Measurements from ENCODE around the gene TMEM18.

The TMEM18 gene

DNA sequence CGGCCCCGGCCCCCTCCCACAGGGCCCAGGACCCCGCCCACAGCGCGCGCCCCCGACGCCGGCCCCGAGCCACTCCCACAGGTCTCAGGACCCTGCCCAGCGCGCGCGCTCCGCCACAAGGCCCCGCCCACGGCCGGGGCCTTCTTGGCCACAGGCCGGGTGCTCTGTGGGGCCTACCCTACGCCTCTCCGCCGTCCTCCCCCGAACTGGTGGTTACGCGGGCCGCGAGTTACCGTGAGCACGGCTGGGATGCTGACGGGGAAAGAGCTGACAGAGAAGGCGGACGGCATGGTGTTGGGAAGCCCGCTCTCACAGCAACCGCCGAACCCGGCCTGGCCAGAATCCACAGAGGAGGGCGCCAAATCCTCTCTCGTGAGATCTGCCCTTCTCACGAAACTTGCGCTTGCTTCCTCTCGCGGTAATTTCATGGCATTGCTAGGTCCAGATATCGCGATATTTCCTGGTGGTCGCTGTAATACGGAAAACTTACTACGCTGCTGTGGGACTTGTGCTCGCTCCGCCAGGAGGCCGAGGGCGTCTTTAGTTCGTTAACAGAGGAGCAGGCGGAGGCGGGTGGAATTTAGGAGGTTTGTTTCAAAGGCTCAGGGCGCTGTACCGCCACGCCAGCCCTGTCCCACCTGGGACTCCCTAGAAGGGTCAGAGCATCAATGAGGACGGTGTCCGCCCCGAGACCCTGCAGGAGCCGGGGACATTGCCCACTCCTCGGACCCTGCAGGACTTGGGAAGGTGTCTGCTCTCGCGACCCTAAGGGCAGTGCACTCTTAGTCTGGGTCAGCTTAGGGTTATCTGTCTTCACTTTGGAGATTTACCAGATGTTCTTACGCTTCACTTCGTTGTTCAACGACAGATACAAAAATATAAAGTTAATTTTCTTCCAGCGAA, at the start of gene TMEM18:
TSS of gene TMEM18 (minus strand) at position 351 of the 903 bp plus-strand sequence. CDS start at position 290, 61 bp downstream.
- peaks cover 0 to 12% of the 10 kb centered on the region in 2 donors for H3K4me1 ChIP-seq (ENCODE audit: control insufficient read depth in 1 of 2, insufficient read depth in 2 of 2, low read length in 2 of 2)
- peak within 1 kb of the TSS; percentile 99 for H3K27ac ChIP-seq (ENCODE audit: low read depth, low read length)
- peak within 1 kb of the TSS; percentile 97 to 98 for H3K9ac ChIP-seq (ENCODE audit: low read depth in 1 of 2, low read length in 2 of 2)
- H3K27me3 ChIP-seq (ENCODE audit: control insufficient read depth in 1 of 2, insufficient read depth in 2 of 2, low read length in 2 of 2) = no peaks in the 10 kb centered on the region
- no peaks in the 10 kb centered on the region for H3K9me3 ChIP-seq (ENCODE audit: control insufficient read depth in 1 of 2, low read length in 2 of 2)
- H3K36me3 ChIP-seq (ENCODE audit: control insufficient read depth in 1 of 2, insufficient read depth in 2 of 2, low read length in 2 of 2) = peaks cover 5 to 18% of the 10 kb centered on the region in 2 donors
- peak within 1 kb of the TSS; percentile 95 to 96 for H3K4me3 ChIP-seq (ENCODE audit: low read depth in 1 of 2, low read length in 2 of 2)

DNA sequence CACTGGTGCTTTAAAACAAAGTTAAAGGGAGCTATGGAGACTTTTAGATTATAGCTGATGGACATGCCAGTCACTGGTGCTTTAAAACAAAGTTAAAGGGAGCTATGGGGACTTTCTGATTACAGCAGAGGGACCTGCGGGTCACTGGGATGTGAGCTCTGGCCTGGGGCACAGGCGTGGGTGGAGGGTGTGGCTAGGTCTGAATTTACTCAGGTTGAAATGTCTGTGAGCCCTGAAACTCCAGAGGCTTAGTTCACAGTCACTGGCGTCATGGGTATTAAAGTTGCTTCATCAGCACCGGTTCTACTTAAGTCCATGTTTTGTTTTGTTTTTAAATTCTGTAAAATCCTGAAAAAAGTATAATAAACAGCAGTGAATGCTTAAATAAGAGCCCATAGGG, 49.0 kb upstream of the TMEM18 start:
- H3K4me1 ChIP-seq (ENCODE audit: control insufficient read depth in 1 of 2, insufficient read depth in 2 of 2, low read length in 2 of 2) = peaks cover 0 to 5% of the 10 kb centered on the region in 2 donors
- peaks cover 0 to 7% of the 10 kb centered on the region in 2 donors for H3K27me3 ChIP-seq (ENCODE audit: control insufficient read depth in 1 of 2, insufficient read depth in 2 of 2, low read length in 2 of 2)
- no peak overlapping the region for H3K9ac ChIP-seq (ENCODE audit: low read depth in 1 of 2, low read length in 2 of 2)
- H3K27ac ChIP-seq (ENCODE audit: low read depth, low read length) = no peak overlapping the region
- H3K4me3 ChIP-seq (ENCODE audit: low read depth in 1 of 2, low read length in 2 of 2) = no peak overlapping the region
- H3K36me3 ChIP-seq (ENCODE audit: control insufficient read depth in 1 of 2, insufficient read depth in 2 of 2, low read length in 2 of 2) = no peaks in the 10 kb centered on the region
- H3K9me3 ChIP-seq (ENCODE audit: control insufficient read depth in 1 of 2, low read length in 2 of 2) = peaks cover 0 to 2% of the 10 kb centered on the region in 2 donors

DNA sequence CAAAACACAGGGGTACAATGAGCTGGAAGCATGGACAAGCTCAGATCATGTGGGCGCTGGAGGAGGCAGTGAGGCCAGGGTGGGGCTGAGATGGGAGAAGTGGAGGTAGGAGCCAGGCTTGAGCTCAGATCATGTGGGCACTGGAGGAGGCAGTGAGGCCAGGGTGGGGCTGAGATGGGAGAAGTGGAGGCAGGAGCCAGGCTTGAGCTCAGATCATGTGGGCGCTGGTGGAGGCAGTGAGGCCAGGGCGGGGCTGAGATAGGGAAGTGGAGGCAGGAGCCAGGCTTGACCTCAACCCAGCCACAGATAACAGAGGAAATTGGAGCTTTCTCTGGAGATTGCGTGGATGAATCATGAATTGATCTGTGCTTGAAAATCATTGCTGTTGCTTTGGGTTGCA, 48.3 kb upstream of the TMEM18 start:
- Histone ChIP-seq H3K4me3 (ENCODE audit: low read depth in 1 of 2, low read length in 2 of 2) (no peak overlapping the region), H3K9ac (ENCODE audit: low read depth in 1 of 2, low read length in 2 of 2) (no peak overlapping the region), H3K4me1 (ENCODE audit: control insufficient read depth in 1 of 2, insufficient read depth in 2 of 2, low read length in 2 of 2) (peaks cover 0 to 5% of the 10 kb centered on the region in 2 donors), H3K9me3 (ENCODE audit: control insufficient read depth in 1 of 2, low read length in 2 of 2) (peaks cover 0 to 2% of the 10 kb centered on the region in 2 donors), H3K36me3 (ENCODE audit: control insufficient read depth in 1 of 2, insufficient read depth in 2 of 2, low read length in 2 of 2) (no peaks in the 10 kb centered on the region), H3K27me3 (ENCODE audit: control insufficient read depth in 1 of 2, insufficient read depth in 2 of 2, low read length in 2 of 2) (peaks cover 0 to 7% of the 10 kb centered on the region in 2 donors), H3K27ac (ENCODE audit: low read depth, low read length) (no peak overlapping the region)

DNA sequence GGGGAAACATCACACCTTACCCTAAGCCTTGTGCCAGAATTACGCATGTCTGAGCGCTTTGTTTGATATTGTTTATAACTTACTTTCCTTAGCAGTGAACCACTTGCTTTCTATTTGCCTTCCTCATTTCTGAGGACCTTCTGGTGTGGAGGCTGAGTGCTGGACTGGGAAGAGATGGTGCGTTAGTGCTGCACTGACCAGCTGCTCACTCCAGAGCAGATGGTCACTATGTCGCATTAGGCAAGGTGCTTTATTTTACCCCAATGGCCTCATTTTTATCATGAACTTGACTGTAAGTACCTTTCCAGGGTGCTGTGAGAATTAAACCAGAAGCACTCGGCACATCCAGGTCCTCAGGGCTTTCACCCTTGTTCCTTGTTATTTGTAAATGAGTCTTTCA, 46.6 kb upstream of the TMEM18 start:
- Histone ChIP-seq H3K27ac (ENCODE audit: low read depth, low read length) (no peak overlapping the region), H3K9ac (ENCODE audit: low read depth in 1 of 2, low read length in 2 of 2) (no peak overlapping the region), H3K9me3 (ENCODE audit: control insufficient read depth in 1 of 2, low read length in 2 of 2) (peaks cover 0 to 2% of the 10 kb centered on the region in 2 donors), H3K27me3 (ENCODE audit: control insufficient read depth in 1 of 2, insufficient read depth in 2 of 2, low read length in 2 of 2) (peaks cover 0 to 7% of the 10 kb centered on the region in 2 donors), H3K4me1 (ENCODE audit: control insufficient read depth in 1 of 2, insufficient read depth in 2 of 2, low read length in 2 of 2) (peaks cover 0 to 5% of the 10 kb centered on the region in 2 donors), H3K4me3 (ENCODE audit: low read depth in 1 of 2, low read length in 2 of 2) (no peak overlapping the region), H3K36me3 (ENCODE audit: control insufficient read depth in 1 of 2, insufficient read depth in 2 of 2, low read length in 2 of 2) (no peaks in the 10 kb centered on the region)

DNA sequence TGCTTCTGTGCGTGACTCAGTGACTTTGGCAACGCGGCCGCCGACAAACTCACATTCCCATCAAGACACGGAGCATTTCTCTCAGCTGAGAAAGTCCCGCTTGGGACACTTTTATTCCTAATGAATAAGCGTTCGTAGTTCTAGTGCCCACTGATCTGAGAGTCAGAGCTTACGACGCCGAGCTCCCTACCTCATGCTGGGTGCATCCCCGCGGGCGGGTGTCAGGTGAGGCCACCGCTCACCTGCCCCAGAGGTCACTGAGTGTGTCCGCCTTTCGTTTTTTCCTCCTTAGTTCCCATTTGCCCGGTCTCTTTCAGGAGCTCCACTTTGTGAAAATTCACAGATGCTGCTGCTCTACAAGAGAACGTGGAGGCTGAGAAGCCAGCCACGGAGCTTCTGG, 43.6 kb upstream of the TMEM18 start:
- Histone ChIP-seq H3K4me3 (ENCODE audit: low read depth in 1 of 2, low read length in 2 of 2) (no peak overlapping the region), H3K9me3 (ENCODE audit: control insufficient read depth in 1 of 2, low read length in 2 of 2) (no peaks in the 10 kb centered on the region), H3K4me1 (ENCODE audit: control insufficient read depth in 1 of 2, insufficient read depth in 2 of 2, low read length in 2 of 2) (no peaks in the 10 kb centered on the region), H3K27me3 (ENCODE audit: control insufficient read depth in 1 of 2, insufficient read depth in 2 of 2, low read length in 2 of 2) (peaks cover 0 to 3% of the 10 kb centered on the region in 2 donors), H3K27ac (ENCODE audit: low read depth, low read length) (no peak overlapping the region), H3K9ac (ENCODE audit: low read depth in 1 of 2, low read length in 2 of 2) (no peak overlapping the region), H3K36me3 (ENCODE audit: control insufficient read depth in 1 of 2, insufficient read depth in 2 of 2, low read length in 2 of 2) (no peaks in the 10 kb centered on the region)

DNA sequence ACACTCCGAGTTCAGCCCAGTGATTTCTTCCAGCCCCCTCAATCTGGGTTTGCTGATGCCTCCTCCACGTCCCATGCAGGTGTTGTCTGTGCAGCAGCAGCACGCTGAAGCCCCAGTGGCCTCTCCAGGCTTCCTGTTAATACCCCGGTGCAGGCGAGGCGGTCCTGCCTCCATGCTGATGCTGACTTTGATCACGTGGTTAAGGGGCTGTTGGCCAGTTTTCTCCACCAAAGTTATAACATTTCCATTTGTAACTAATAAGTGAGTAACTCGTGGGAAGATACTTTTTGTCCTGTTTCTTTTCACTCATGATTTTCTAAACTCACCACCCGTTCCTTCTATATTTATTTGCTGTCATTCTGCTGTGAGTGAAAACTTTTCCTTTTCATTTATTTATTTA, 42.5 kb upstream of the TMEM18 start:
- H3K27ac ChIP-seq (ENCODE audit: low read depth, low read length) = no peak overlapping the region
- H3K4me3 ChIP-seq (ENCODE audit: low read depth in 1 of 2, low read length in 2 of 2) = no peak overlapping the region
- H3K4me1 ChIP-seq (ENCODE audit: control insufficient read depth in 1 of 2, insufficient read depth in 2 of 2, low read length in 2 of 2) = no peaks in the 10 kb centered on the region
- H3K36me3 ChIP-seq (ENCODE audit: control insufficient read depth in 1 of 2, insufficient read depth in 2 of 2, low read length in 2 of 2) = no peaks in the 10 kb centered on the region
- H3K9me3 ChIP-seq (ENCODE audit: control insufficient read depth in 1 of 2, low read length in 2 of 2) = no peaks in the 10 kb centered on the region
- no peak overlapping the region for H3K9ac ChIP-seq (ENCODE audit: low read depth in 1 of 2, low read length in 2 of 2)
- H3K27me3 ChIP-seq (ENCODE audit: control insufficient read depth in 1 of 2, insufficient read depth in 2 of 2, low read length in 2 of 2) = peaks cover 0 to 3% of the 10 kb centered on the region in 2 donors

DNA sequence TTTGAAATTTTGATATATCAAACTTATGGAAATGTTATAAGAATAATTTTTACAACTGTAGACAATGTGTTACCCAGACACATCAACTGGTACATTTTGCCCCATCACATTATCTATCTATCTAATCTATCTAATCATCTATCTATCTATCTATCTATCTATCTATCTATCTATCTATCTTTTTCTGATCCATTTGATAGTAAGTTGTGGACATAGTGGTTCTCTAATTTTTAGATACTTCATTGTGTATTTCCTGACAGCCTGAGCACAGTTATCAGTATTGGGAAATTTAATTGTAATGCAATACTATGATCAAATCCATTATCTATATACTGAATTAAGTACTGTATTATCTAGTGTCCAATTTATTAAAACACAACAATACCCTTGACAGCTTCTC, 42.0 kb upstream of the TMEM18 start:
- no peak overlapping the region for H3K9ac ChIP-seq (ENCODE audit: low read depth in 1 of 2, low read length in 2 of 2)
- no peak overlapping the region for H3K27ac ChIP-seq (ENCODE audit: low read depth, low read length)
- no peaks in the 10 kb centered on the region for H3K36me3 ChIP-seq (ENCODE audit: control insufficient read depth in 1 of 2, insufficient read depth in 2 of 2, low read length in 2 of 2)
- no peaks in the 10 kb centered on the region for H3K9me3 ChIP-seq (ENCODE audit: control insufficient read depth in 1 of 2, low read length in 2 of 2)
- H3K4me1 ChIP-seq (ENCODE audit: control insufficient read depth in 1 of 2, insufficient read depth in 2 of 2, low read length in 2 of 2) = no peaks in the 10 kb centered on the region
- peaks cover 0 to 1% of the 10 kb centered on the region in 2 donors for H3K27me3 ChIP-seq (ENCODE audit: control insufficient read depth in 1 of 2, insufficient read depth in 2 of 2, low read length in 2 of 2)
- H3K4me3 ChIP-seq (ENCODE audit: low read depth in 1 of 2, low read length in 2 of 2) = no peak overlapping the region

DNA sequence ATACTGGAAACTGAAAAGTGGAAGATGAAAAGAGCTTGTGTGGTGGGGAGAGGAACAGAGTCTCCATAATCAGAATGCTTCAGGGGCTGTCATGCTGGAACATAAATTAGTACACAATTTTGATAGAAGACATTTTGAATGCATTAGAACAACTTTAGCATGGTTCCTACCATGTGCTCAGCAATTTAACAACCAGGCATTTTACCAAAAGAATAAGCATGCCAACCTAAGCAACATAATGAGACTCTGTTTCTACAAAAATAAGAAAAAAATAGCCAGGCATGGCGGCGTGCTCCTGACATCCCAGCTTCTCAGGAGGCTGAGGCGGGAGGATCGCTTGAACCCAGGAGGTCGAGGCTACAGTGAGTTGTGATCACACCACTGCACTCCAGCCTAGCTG, 40.5 kb upstream of the TMEM18 start:
- Histone ChIP-seq H3K4me1 (ENCODE audit: control insufficient read depth in 1 of 2, insufficient read depth in 2 of 2, low read length in 2 of 2) (no peaks in the 10 kb centered on the region), H3K27me3 (ENCODE audit: control insufficient read depth in 1 of 2, insufficient read depth in 2 of 2, low read length in 2 of 2) (no peaks in the 10 kb centered on the region), H3K9ac (ENCODE audit: low read depth in 1 of 2, low read length in 2 of 2) (no peak overlapping the region), H3K9me3 (ENCODE audit: control insufficient read depth in 1 of 2, low read length in 2 of 2) (no peaks in the 10 kb centered on the region), H3K4me3 (ENCODE audit: low read depth in 1 of 2, low read length in 2 of 2) (no peak overlapping the region), H3K36me3 (ENCODE audit: control insufficient read depth in 1 of 2, insufficient read depth in 2 of 2, low read length in 2 of 2) (no peaks in the 10 kb centered on the region), H3K27ac (ENCODE audit: low read depth, low read length) (no peak overlapping the region)

DNA sequence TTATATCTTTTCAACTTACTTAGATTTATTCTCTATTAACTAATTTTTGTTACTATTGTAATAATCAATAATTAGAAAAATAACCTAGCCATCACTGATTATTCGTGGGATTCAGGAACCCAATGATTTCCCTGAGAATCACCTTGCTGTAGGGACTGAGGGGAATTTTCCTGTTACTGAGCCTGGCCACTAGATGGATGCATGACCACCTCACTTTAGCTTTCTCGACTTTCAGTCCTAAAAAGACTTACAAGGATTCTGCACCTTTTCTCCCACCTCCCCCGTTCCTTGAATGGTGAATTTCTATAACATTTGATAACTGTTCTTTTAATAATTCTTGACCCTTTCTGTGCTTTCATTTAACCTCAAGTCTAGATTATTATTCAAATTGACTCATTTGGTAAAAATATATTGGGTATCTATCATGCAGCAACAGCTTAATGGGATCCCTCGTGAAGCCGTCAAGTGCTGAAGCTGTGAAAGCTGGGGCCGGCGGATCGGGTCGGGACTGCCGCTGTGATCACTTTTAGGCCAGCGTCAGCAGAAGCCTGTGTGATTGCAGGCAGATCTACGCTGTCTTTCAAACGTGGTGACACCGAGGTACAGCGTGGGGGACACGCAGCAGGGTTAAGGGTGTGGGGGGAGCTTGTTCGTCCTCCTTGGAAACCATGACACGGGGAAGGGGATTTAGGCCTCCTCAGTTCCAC, 38.8 kb upstream of the TMEM18 start:
- Histone ChIP-seq H3K9ac (ENCODE audit: low read depth in 1 of 2, low read length in 2 of 2) (no peak overlapping the region), H3K27ac (ENCODE audit: low read depth, low read length) (no peak overlapping the region), H3K36me3 (ENCODE audit: control insufficient read depth in 1 of 2, insufficient read depth in 2 of 2, low read length in 2 of 2) (no peaks in the 10 kb centered on the region), H3K4me3 (ENCODE audit: low read depth in 1 of 2, low read length in 2 of 2) (no peak overlapping the region), H3K4me1 (ENCODE audit: control insufficient read depth in 1 of 2, insufficient read depth in 2 of 2, low read length in 2 of 2) (no peaks in the 10 kb centered on the region), H3K9me3 (ENCODE audit: control insufficient read depth in 1 of 2, low read length in 2 of 2) (no peaks in the 10 kb centered on the region), H3K27me3 (ENCODE audit: control insufficient read depth in 1 of 2, insufficient read depth in 2 of 2, low read length in 2 of 2) (no peaks in the 10 kb centered on the region)

DNA sequence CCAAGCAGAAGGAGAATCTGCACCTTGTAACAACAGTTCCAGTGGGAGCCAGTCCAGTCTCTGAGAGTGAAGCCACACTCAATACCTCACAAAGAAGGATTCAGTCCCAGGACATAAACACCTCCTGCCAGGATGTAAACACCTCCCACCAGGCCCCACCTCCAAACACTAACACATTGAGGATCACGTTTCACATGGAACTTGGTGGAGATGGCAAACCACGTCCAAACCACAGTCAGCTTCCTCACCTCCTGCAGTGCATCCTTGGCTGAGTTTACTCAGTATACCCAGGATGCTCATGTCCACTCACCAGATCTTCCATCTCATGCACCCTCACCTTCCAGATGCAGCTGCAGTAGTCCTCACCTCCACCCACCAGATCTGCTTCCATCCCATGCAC, 37.8 kb upstream of the TMEM18 start:
- Histone ChIP-seq H3K27ac (ENCODE audit: low read depth, low read length) (no peak overlapping the region), H3K36me3 (ENCODE audit: control insufficient read depth in 1 of 2, insufficient read depth in 2 of 2, low read length in 2 of 2) (no peaks in the 10 kb centered on the region), H3K4me3 (ENCODE audit: low read depth in 1 of 2, low read length in 2 of 2) (no peak overlapping the region), H3K27me3 (ENCODE audit: control insufficient read depth in 1 of 2, insufficient read depth in 2 of 2, low read length in 2 of 2) (no peaks in the 10 kb centered on the region), H3K9me3 (ENCODE audit: control insufficient read depth in 1 of 2, low read length in 2 of 2) (no peaks in the 10 kb centered on the region), H3K4me1 (ENCODE audit: control insufficient read depth in 1 of 2, insufficient read depth in 2 of 2, low read length in 2 of 2) (no peaks in the 10 kb centered on the region), H3K9ac (ENCODE audit: low read depth in 1 of 2, low read length in 2 of 2) (no peak overlapping the region)

Data from duodenal mucosa (tissue), 2 donors.